PC-3 (cell line): ENCODE measurements around the gene CIB2. TPM values are rescaled to one million over a fixed set of nuclear protein-coding genes. Genes with fewer than 3 reads are reported as not detected.

Experiments used
- ATAC-seq: fragments of 200-7000 bp; cut with Tn5 transposase; 2 replicates; pipeline ENCODE4 v1.9.1; 2020; ENCODE audit warnings: mild to moderate bottlenecking, moderate library complexity
- BruUV-seq: library from RNA; stranded (reverse); fragments of 400-500 nt; replicated peaks from 2 replicates; lab custom pipeline; 2021; lab: Mats Ljungman, UMichigan
- CTCF ChIA-PET: fragments of 300-600 bp; sonication (Branson Sonifier 250); formaldehyde crosslinking; loops from one replicate; lab custom pipeline; 2022; ENCODE audit warnings: antibody characterized with exemption; lab: Charles Lee
- POLR2A ChIA-PET: fragments of 300-600 bp; sonication (Branson Sonifier 250); formaldehyde crosslinking; loops from one replicate; lab custom pipeline; 2022; ENCODE audit warnings: antibody characterized with exemption; ENCODE audit not compliant: unreplicated experiment; lab: Charles Lee
- DNase-seq: peaks from one replicate; pipeline ENCODE4 v3.0.0-alpha.2; 2015
- H2AFZ ChIP-seq: fragments of 300-600 bp; sonication (generic); 2 replicates; pipeline ENCODE4 v1.6.0; 2016; ENCODE audit warnings: antibody characterized with exemption, low read length
- H3F3A ChIP-seq: fragments of 300-600 bp; sonication (generic); one replicate; pipeline ENCODE4 v1.6.0; 2017; ENCODE audit warnings: antibody characterized with exemption, low read length, control low read depth, mild to moderate bottlenecking; ENCODE audit not compliant: unreplicated experiment
- H3K27ac ChIP-seq: fragments of 300-600 bp; sonication (generic); 2 replicates; pipeline ENCODE4 v1.5.1; 2016; ENCODE audit warnings: mild to moderate bottlenecking, low read length
- H3K27me3 ChIP-seq: fragments of 300-600 bp; sonication (generic); 2 replicates; pipeline ENCODE4 v1.6.1; 2016; ENCODE audit warnings: low read length, mixed read lengths
- H3K36me3 ChIP-seq: fragments of 300-600 bp; sonication (generic); 2 replicates; pipeline ENCODE4 v1.6.1; 2016; ENCODE audit warnings: low read depth, mixed run types, low read length, mixed read lengths
- H3K4me1 ChIP-seq: fragments of 300-600 bp; sonication (generic); 2 replicates; pipeline ENCODE4 v1.5.1; 2016; ENCODE audit warnings: low read length; ENCODE audit not compliant: insufficient read depth
- H3K4me2 ChIP-seq: fragments of 300-600 bp; sonication (generic); 2 replicates; pipeline ENCODE4 v1.6.0; 2016; ENCODE audit warnings: low read length
- H3K4me3 ChIP-seq: fragments of 300-600 bp; sonication (generic); 2 replicates; pipeline ENCODE4 v1.5.1; 2016; ENCODE audit warnings: mild to moderate bottlenecking, low read length, mixed read lengths
- H3K79me2 ChIP-seq: fragments of 300-600 bp; sonication (generic); 2 replicates; pipeline ENCODE4 v1.6.1; 2017; ENCODE audit warnings: low read length, mixed read lengths
- H3K9ac ChIP-seq: fragments of 300-600 bp; sonication (generic); 2 replicates; pipeline ENCODE4 v1.6.0; 2016; ENCODE audit warnings: mild to moderate bottlenecking, low read length
- H3K9me2 ChIP-seq: fragments of 300-600 bp; sonication (generic); replicated peaks from 2 replicates; pipeline ENCODE4 v1.6.1; 2016; ENCODE audit warnings: mixed run types, low read length, mixed read lengths
- H3K9me3 ChIP-seq: fragments of 300-600 bp; sonication (generic); 2 replicates; pipeline ENCODE4 v1.6.1; 2016; ENCODE audit warnings: low read length, mixed read lengths
- H4K20me1 ChIP-seq: fragments of 300-600 bp; sonication (generic); 2 replicates; pipeline ENCODE4 v1.6.1; 2016; ENCODE audit warnings: low read length, mixed read lengths
- CTCF ChIP-seq: fragments of 300-600 bp; sonication (generic); conservative IDR thresholded peaks from 2 replicates; pipeline ENCODE4 v1.5.1; 2017; ENCODE audit warnings: antibody characterized with exemption, low read depth, mild to moderate bottlenecking, low read length
- EZH2 ChIP-seq: fragments of 300-600 bp; sonication (generic); IDR thresholded peaks from one replicate; pipeline ENCODE4 v1.6.1; 2017; ENCODE audit warnings: antibody characterized with exemption, mild to moderate bottlenecking, low read length; ENCODE audit not compliant: unreplicated experiment
- EZH2phosphoT487 ChIP-seq: fragments of 300-600 bp; sonication (generic); IDR thresholded peaks from 2 replicates; pipeline ENCODE4 v1.6.1; 2018; ENCODE audit warnings: mild to moderate bottlenecking, antibody characterized with exemption, low read length, borderline replicate concordance
- intact Hi-C: fragments of 100-400 bp; cut with micrococcal nuclease; formaldehyde crosslinking; loops from 2 replicates; pipeline ENCODE4 v1.9.0; 2023
- total RNA-seq: library from RNA; depleted of rRNA; stranded (reverse); fragments of >200 nt; gene quantifications from 2 replicates; pipeline ENCODE4 v1.2.3, GENCODE V29; 2014

CIB2 gene
- total RNA-seq, 1 experiment from 2014 or later = 10.4 TPM

- H3K4me3 ChIP-seq = no peak overlapping the region
- H3K4me1 ChIP-seq = no peaks in the 10 kb centered on the region
- intact Hi-C loops = no loop called here
- no peak overlapping the region for H3K4me2 ChIP-seq
- peaks cover 32% of the 10 kb centered on the region for H3K36me3 ChIP-seq
- no peaks in the 10 kb centered on the region for H4K20me1 ChIP-seq
- no peak overlapping the region for H3K9ac ChIP-seq
- H3K79me2 ChIP-seq = no peaks in the 10 kb centered on the region
- no peak for ATAC-seq
- H2AFZ ChIP-seq = no peak overlapping the region
- H3K9me2 ChIP-seq = no peaks in the 10 kb centered on the region
- no peak for TF ChIP-seq CTCF
- no peak for TF ChIP-seq EZH2phosphoT487
- TF ChIP-seq EZH2 = no peak
- H3K9me3 ChIP-seq = no peaks in the 10 kb centered on the region
- H3K27me3 ChIP-seq = no peaks in the 10 kb centered on the region
- H3K27ac ChIP-seq = no peak overlapping the region
- ChIA-PET CTCF (no interaction called here), POLR2A (no interaction called here)
- DNase-seq = no peak
- BruUV-seq = no TSS peak
- no peaks in the 10 kb centered on the region for H3F3A ChIP-seq
These were observed 32.8 kb upstream of the CIB2 start for GRCh38 chr15:78164010-78164409.

GRCh38 chr15:78162038-78162437, 30.8 kb upstream of the CIB2 start:
- peaks cover 19% of the 10 kb centered on the region for H3K36me3 ChIP-seq

More at GRCh38 chr15:78162038-78162437, 30.8 kb upstream of the CIB2 start:
- H3F3A ChIP-seq = no peaks in the 10 kb centered on the region
- H3K4me1 ChIP-seq = peaks cover under 1% of the 10 kb centered on the region; the same call in 1 of the 2 replicates
- H3K79me2 ChIP-seq = no peaks in the 10 kb centered on the region
- no peak overlapping the region for H2AFZ ChIP-seq
- TF ChIP-seq EZH2 (no peak), EZH2phosphoT487 (no peak), CTCF (no peak)
- no peak overlapping the region for H3K27ac ChIP-seq
- no peak overlapping the region for H3K4me3 ChIP-seq
- no peaks in the 10 kb centered on the region for H3K9me2 ChIP-seq
- CTCF ChIA-PET = no interaction called here
- POLR2A ChIA-PET = no interaction called here
- H3K9ac ChIP-seq = no peak overlapping the region
- H3K9me3 ChIP-seq = no peaks in the 10 kb centered on the region
- H4K20me1 ChIP-seq = no peaks in the 10 kb centered on the region
- no peak for ATAC-seq
- intact Hi-C loops = no loop called here
- no TSS peak for BruUV-seq
- no peak overlapping the region for H3K4me2 ChIP-seq
- no peak for DNase-seq
- H3K27me3 ChIP-seq = no peaks in the 10 kb centered on the region
